Mucosa of rectum (tissue), 2 donors: ENCODE data around the gene IFIH1.

Experiments
- H3K27ac ChIP-seq, 2 donors: one replicate each; pipeline ENCODE4 v1.7.0; 2013; ENCODE audit warnings: inconsistent platforms in 2 of 2, low read depth in 2 of 2, low read length in 2 of 2
- H3K27me3 ChIP-seq, 2 donors: one replicate each; pipeline ENCODE4 v1.7.0; 2013; ENCODE audit warnings: low read length in 2 of 2; ENCODE audit not compliant: control insufficient read depth in 2 of 2, insufficient read depth in 2 of 2
- H3K36me3 ChIP-seq, 2 donors: one replicate each; pipeline ENCODE4 v1.7.0; 2013; ENCODE audit warnings: low read length in 2 of 2; ENCODE audit not compliant: control insufficient read depth in 2 of 2, insufficient read depth in 2 of 2
- H3K4me1 ChIP-seq, 2 donors: one replicate each; pipeline ENCODE4 v1.7.0; 2013; ENCODE audit warnings: low read length in 2 of 2, mild to moderate bottlenecking in 1 of 2; ENCODE audit not compliant: control insufficient read depth in 2 of 2, insufficient read depth in 2 of 2
- H3K4me3 ChIP-seq, 2 donors: one replicate each; pipeline ENCODE4 v1.7.0; 2013; ENCODE audit warnings: low read length in 2 of 2
- H3K9ac ChIP-seq, 2 donors: one replicate each; pipeline ENCODE4 v1.7.0; 2013; ENCODE audit warnings: low read length in 2 of 2, low read depth in 1 of 2, mild to moderate bottlenecking in 1 of 2
- H3K9me3 ChIP-seq, 2 donors: one replicate each; pipeline ENCODE4 v1.7.0; 2013; ENCODE audit warnings: low read length in 2 of 2; ENCODE audit not compliant: control insufficient read depth in 2 of 2
- donor health status: healthy.
- donor health status: Normal muscosa, but diverticular disease.

IFIH1 gene

DNA sequence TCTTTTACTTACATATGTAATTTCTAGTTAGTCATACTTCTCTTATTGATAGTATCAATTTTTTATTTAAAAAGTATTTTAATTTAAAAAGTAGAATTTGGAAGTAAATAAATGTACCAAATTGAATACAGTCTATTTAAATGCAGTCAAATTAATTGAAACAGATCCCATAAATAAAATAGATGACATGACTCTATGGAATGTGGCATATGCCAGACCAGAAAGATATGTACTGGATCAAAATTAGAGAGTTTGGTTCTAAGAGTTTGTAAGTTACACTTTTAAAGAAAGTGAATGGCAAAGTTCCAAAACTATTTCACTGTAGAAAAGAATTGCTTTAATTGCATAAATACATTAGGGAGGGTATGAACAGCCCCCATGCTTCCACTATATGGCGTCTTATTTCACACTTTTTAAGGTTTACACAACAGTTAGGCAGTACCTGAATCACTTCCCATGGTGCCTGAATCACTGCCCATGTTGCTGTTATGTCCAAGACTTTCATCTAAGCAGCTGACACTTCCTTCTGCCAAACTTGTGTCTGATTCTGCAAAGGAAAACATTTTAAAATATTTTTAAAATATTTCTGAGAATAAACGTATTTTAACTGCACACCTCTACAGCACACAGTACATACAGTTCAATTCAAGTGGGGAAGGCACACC, 25.2 kb downstream of the IFIH1 start:
- H3K27me3 ChIP-seq, result no peaks in the 10 kb centered on the region
- no peaks in the 10 kb centered on the region for H3K4me1 ChIP-seq
- no peak overlapping the region for H3K27ac ChIP-seq
- H3K4me3 ChIP-seq, result no peak overlapping the region
- peaks cover 2 to 6% of the 10 kb centered on the region in 2 donors for H3K36me3 ChIP-seq
- H3K9ac ChIP-seq, result no peak overlapping the region
- H3K9me3 ChIP-seq, result no peaks in the 10 kb centered on the region

DNA sequence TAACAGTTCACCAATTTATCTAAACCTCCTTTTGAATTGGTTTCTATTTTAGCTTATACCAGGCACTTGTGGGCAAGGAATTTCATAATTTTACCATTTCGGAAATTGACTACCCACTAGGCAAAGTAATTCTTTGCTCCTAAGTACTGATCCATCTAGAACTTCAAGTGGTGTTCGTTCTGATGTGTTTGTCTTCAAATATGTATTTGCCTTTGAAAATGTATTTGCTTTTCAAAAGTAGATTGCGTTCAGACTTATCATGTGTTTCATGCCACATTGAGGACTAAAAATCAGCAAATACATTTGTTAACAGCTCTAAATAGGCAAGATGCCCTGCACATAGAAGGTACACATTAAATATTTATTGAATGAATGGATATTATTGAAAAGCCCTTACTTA, 26.7 kb downstream of the IFIH1 start:
- Histone ChIP-seq H3K4me1 (no peaks in the 10 kb centered on the region), H3K9me3 (no peaks in the 10 kb centered on the region), H3K4me3 (no peak overlapping the region), H3K27ac (no peak overlapping the region), H3K9ac (no peak overlapping the region), H3K36me3 (peaks cover 6 to 9% of the 10 kb centered on the region in 2 donors), H3K27me3 (no peaks in the 10 kb centered on the region)

GRCh38 chr2:162282765-162283425, 35.6 kb downstream of the IFIH1 start:
- H3K4me1 ChIP-seq, result no peaks in the 10 kb centered on the region
- no peak overlapping the region for H3K27ac ChIP-seq
- no peaks in the 10 kb centered on the region for H3K9me3 ChIP-seq
- no peak overlapping the region for H3K9ac ChIP-seq
- no peaks in the 10 kb centered on the region for H3K27me3 ChIP-seq
- no peak overlapping the region for H3K4me3 ChIP-seq
- H3K36me3 ChIP-seq, result peaks cover 15 to 16% of the 10 kb centered on the region in 2 donors

- Histone ChIP-seq H3K27me3 (no peaks in the 10 kb centered on the region), H3K4me3 (no peak overlapping the region), H3K9me3 (no peaks in the 10 kb centered on the region), H3K27ac (no peak overlapping the region), H3K4me1 (no peaks in the 10 kb centered on the region), H3K9ac (no peak overlapping the region), H3K36me3 (peaks cover 10 to 25% of the 10 kb centered on the region in 2 donors)
These were observed 37.8 kb downstream of the IFIH1 start for GRCh38 chr2:162280654-162281053.

- H3K36me3 ChIP-seq, result peaks cover 6 to 21% of the 10 kb centered on the region in 2 donors
- no peak overlapping the region for H3K9ac ChIP-seq
- H3K4me1 ChIP-seq, result no peaks in the 10 kb centered on the region
- no peak overlapping the region for H3K4me3 ChIP-seq
- H3K9me3 ChIP-seq, result no peaks in the 10 kb centered on the region
- H3K27ac ChIP-seq, result no peak overlapping the region
- H3K27me3 ChIP-seq, result no peaks in the 10 kb centered on the region
These were observed 41.1 kb downstream of the IFIH1 start for GRCh38 chr2:162277381-162277780.

- peaks cover 26 to 29% of the 10 kb centered on the region in 2 donors for H3K36me3 ChIP-seq
- no peaks in the 10 kb centered on the region for H3K9me3 ChIP-seq
- no peak overlapping the region for H3K4me3 ChIP-seq
- H3K27ac ChIP-seq, result no peak overlapping the region
- no peaks in the 10 kb centered on the region for H3K4me1 ChIP-seq
- no peak overlapping the region for H3K9ac ChIP-seq
- H3K27me3 ChIP-seq, result no peaks in the 10 kb centered on the region
These were observed 50.5 kb downstream of the IFIH1 start for GRCh38 chr2:162267996-162268395.

- Histone ChIP-seq H3K27me3 (no peaks in the 10 kb centered on the region), H3K9me3 (no peaks in the 10 kb centered on the region), H3K4me3 (no peak overlapping the region), H3K9ac (no peak overlapping the region), H3K4me1 (no peaks in the 10 kb centered on the region), H3K36me3 (peaks cover 24 to 27% of the 10 kb centered on the region in 2 donors), H3K27ac (no peak overlapping the region)
These were observed 51.0 kb downstream of the IFIH1 start for GRCh38 chr2:162267496-162267895.

- no peaks in the 10 kb centered on the region for H3K27me3 ChIP-seq
- peaks cover 2 to 3% of the 10 kb centered on the region in 2 donors for H3K4me1 ChIP-seq
- no peak overlapping the region for H3K4me3 ChIP-seq
- H3K27ac ChIP-seq, result no peak overlapping the region
- peaks cover 15 to 18% of the 10 kb centered on the region in 2 donors for H3K36me3 ChIP-seq
- no peak overlapping the region for H3K9ac ChIP-seq
- H3K9me3 ChIP-seq, result no peaks in the 10 kb centered on the region
These were observed 52.1 kb downstream of the IFIH1 start for GRCh38 chr2:162266460-162266760.

GRCh38 chr2:162265666-162266459, 52.6 kb downstream of the IFIH1 start:
- Histone ChIP-seq H3K4me1 (peaks cover 3 to 5% of the 10 kb centered on the region in 2 donors), H3K27ac (no peak overlapping the region), H3K36me3 (peaks cover 15 to 16% of the 10 kb centered on the region in 2 donors), H3K27me3 (no peaks in the 10 kb centered on the region), H3K9ac (no peak overlapping the region), H3K4me3 (no peak overlapping the region), H3K9me3 (no peaks in the 10 kb centered on the region)
